Measurements from ENCODE around the gene PLN. TPM values are rescaled to one million over a fixed set of nuclear protein-coding genes. Genes with fewer than 3 reads are reported as not detected.

The PLN gene
- total RNA-seq, 1 donor: not detected

Other genes starting within 250 kb of the PLN start
- 15.3 TPM for gene CEP85L, start 103.3 kb downstream of the PLN start, total RNA-seq

All from hematopoietic multipotent progenitor cell (in vitro differentiated cells).